Heart left ventricle (tissue), 16 donors: ENCODE results near the gene STX10. TPM values are rescaled to one million over a fixed set of nuclear protein-coding genes. Genes with fewer than 3 reads are reported as not detected.

Source experiments
- ATAC-seq, 4 donors: fragments of 200-7000 bp; cut with Tn5 transposase; one replicate each; pipeline ENCODE4 v1.9.1; 2020 to 2022; ENCODE audit warnings: moderate library complexity in 4 of 4, mild to moderate bottlenecking in 3 of 4, moderate number of reproducible peaks in 1 of 4
- DNase-seq, 5 donors: peaks; one replicate each; pipeline ENCODE4 v3.0.0-alpha.2; 2020
- H3K27ac ChIP-seq, 12 donors: fragments of 200-600 bp; sonication (generic) in 4 of 12; one replicate each; pipeline versions ENCODE4 v1.5.0 to v1.8.0; 2016 to 2022; ENCODE audit warnings: mild to moderate bottlenecking in 2 of 12
- H3K27me3 ChIP-seq, 9 donors: fragments of 200-600 bp; sonication (generic) in 2 of 9; one replicate each; pipeline versions ENCODE4 v1.5.1 to v1.8.0; 2016 to 2022; ENCODE audit warnings: mild to moderate bottlenecking in 3 of 9
- H3K36me3 ChIP-seq, 9 donors: fragments of 200-600 bp; sonication (generic) in 2 of 9; one replicate each; pipeline versions ENCODE4 v1.5.0 to v1.8.0; 2018 to 2022; ENCODE audit warnings: mild to moderate bottlenecking in 2 of 9
- H3K4me1 ChIP-seq, 12 donors: fragments of 200-600 bp; sonication (generic) in 4 of 12; one replicate each; pipeline versions ENCODE4 v1.5.0 to v1.8.0; 2016 to 2022; ENCODE audit warnings: mild to moderate bottlenecking in 3 of 12
- H3K4me3 ChIP-seq, 12 donors: fragments of 200-600 bp; sonication (generic) in 4 of 12; one replicate each; pipeline versions ENCODE4 v1.5.0 to v1.8.0; 2017 to 2022; ENCODE audit warnings: mild to moderate bottlenecking in 9 of 12, moderate library complexity in 4 of 12
- H3K9me3 ChIP-seq, 12 donors: fragments of 200-600 bp; sonication (generic) in 4 of 12; one replicate each; pipeline versions ENCODE4 v1.5.0 to v1.8.0; 2016 to 2022; ENCODE audit warnings: mild to moderate bottlenecking in 1 of 12
- CTCF ChIP-seq, 12 donors: fragments of 200-600 bp; sonication (generic) in 4 of 12; IDR thresholded peaks; one replicate each; pipeline versions ENCODE4 v1.5.0 to v1.8.0; 2018 to 2022; ENCODE audit warnings: antibody characterized with exemption in 12 of 12, mild to moderate bottlenecking in 5 of 12
- POLR2A ChIP-seq, 2 donors: fragments of 450-650 bp; IDR thresholded peaks; one replicate each; pipeline ENCODE4 v1.6.1; 2017; ENCODE audit warnings: antibody characterized with exemption in 2 of 2, mild to moderate bottlenecking in 2 of 2, moderate library complexity in 2 of 2
- WGBS, 4 donors: extraction: QIAGEN DNeasy Blood & Tissue Kit in 2 of 4; methylation state at CpG; one replicate each; pipeline versions ENCODE4 v1.1.5 to v1.1.7; 2013 to 2018; 5-methylcytosine and 5-hydroxymethylcytosine counted together
- intact Hi-C, 10 donors: fragments of 100-400 bp; cut with DNase I; formaldehyde crosslinking; loops; one replicate each; pipeline versions ENCODE4 v1.11.1 to v1.14.2; 2022
- polyA plus RNA-seq, 2 donors: library from polyadenylated mRNA; stranded (reverse); fragments of 200-250 nt; gene quantifications; one replicate each; pipeline ENCODE4 v1.2.3, GENCODE V29; 2013
- total RNA-seq, 9 donors: library from RNA; depleted of rRNA in 2 of 9; stranded (reverse); fragments of >200 nt in 2 of 9; fragmentation: NEBNext Ultra II Directional in 3 of 9; extraction: Animal tissue kit (Norgen Biotek cat#: 25700) in 3 of 9; gene quantifications; one replicate each; pipeline versions ENCODE4 v1.1.0 to v1.2.4, GENCODE V29; 2016 to 2023
- donor health status: ischemic (EF 13 %, LVEDD 7.1; RV severe dilation, severe dysfunction).
- donor health status: healthy with polysubstance abuse.
- donor health status: DM: no; HTN: yes; CAD: no.
- donor health status: DM: no; HTN: no; CAD: no.
- donor health status: ischemic (EF 25% LVEDD 6.9; RV normal size, moderate dysfunction).
- donor health status: ischemic (EF 25% LVEDD 5.7; RV mildly dilated, moderate dysfunction).
- donor health status: healthy.
- donor health status: DM: yes; HTN: yes; CAD: no.
- donor health status: ischemic (EF 35%, LVEDD 5.7; RV mildly dilated, moderate dysfunction).
- donor health status: nonischemic (EF 11% LVEDD 7.7; RV severe dilation, severe dysfunction).
- donor health status: DM: yes; HTN: yes; CAD: no.
- donor health status: PGD.
- donor health status: ischemic (EF 29% LVEDD 5.4; RV normal size, mild dysfunction).
- donor health status: nonischemic (EF 23%, LVEDD 6.1; RV moderate dilation, normal function).

STX10 gene
- total and polyA plus RNA-seq, 11 donors, result 24.0 to 64.7 (median 37.2) TPM

DNA sequence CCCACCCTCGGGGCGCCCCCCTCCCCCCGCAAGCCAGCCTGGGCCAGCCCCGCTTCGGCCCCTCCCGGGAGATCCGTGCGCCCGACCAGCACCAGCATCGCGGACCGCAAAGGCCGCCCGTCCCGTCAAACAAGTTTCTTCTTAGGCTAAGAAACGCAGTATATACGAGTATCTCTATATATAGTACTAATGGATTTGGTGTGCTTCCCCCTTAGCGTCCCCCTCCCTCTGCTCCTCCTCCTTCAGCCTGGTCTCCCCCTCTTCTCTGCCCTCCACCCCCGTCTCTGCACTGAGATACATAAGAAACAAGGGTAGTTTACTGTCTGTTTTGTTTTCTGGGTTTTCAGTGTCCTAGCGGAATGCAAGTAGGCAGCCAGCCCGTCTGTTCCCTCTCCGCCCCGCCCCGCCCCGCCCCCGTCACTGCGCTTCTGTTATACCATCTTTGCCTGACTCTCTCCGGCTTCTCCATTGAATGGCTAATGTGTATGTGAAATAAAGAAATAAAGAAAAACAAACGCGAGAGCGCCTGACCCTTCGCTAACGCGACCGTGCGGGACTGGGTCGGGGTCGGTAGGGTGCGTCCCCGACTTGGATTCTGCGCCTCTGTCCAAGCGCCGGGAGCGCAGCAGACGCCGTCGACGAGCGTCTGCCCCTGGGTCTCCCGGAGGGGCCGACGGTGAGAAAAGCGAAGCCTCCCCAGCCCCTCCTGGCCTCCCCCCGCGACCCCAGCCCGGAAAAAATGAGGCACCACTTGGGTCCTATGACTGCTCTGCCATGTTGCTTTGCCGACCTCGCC is 51.7 kb downstream of the STX10 start:
- WGBS, 4 donors, result 9 to 24% (median 11%) methylated on average over 44 to 58 of the region's 58 CpGs
- no peak for TF ChIP-seq POLR2A (IDR thresholded peaks at IDR 0.05)
- no peak for TF ChIP-seq CTCF (IDR thresholded peaks at IDR 0.05)
- DNase-seq (peak in 2 of 5 donors; percentile 44 to 49), ATAC-seq (peak in 2 of 4 donors; percentile 4 to 10)
- Histone ChIP-seq H3K9me3 (no peaks in the 10 kb centered on the region), H3K27ac (peak overlapping the region; percentile 83 to 98 (median 92)), H3K27me3 (peaks cover 0 to 12% (median 0%) of the 10 kb centered on the region in 9 donors), H3K4me1 (peaks cover 6 to 98% (median 78%) of the 10 kb centered on the region in 12 donors), H3K36me3 (peaks cover 0 to 12% (median 9%) of the 10 kb centered on the region in 9 donors), H3K4me3 (peak overlapping the region; percentile 6 to 75 (median 50))
- intact Hi-C loops, result loop anchor here in 2 of 10 donors (10.0 kb wide), 2 partner anchors 64 to 214 kb away; partner anchors contain the start of genes DNASE2 (in 1 of the 2) and KLF1 (in 1 of the 2)

DNA sequence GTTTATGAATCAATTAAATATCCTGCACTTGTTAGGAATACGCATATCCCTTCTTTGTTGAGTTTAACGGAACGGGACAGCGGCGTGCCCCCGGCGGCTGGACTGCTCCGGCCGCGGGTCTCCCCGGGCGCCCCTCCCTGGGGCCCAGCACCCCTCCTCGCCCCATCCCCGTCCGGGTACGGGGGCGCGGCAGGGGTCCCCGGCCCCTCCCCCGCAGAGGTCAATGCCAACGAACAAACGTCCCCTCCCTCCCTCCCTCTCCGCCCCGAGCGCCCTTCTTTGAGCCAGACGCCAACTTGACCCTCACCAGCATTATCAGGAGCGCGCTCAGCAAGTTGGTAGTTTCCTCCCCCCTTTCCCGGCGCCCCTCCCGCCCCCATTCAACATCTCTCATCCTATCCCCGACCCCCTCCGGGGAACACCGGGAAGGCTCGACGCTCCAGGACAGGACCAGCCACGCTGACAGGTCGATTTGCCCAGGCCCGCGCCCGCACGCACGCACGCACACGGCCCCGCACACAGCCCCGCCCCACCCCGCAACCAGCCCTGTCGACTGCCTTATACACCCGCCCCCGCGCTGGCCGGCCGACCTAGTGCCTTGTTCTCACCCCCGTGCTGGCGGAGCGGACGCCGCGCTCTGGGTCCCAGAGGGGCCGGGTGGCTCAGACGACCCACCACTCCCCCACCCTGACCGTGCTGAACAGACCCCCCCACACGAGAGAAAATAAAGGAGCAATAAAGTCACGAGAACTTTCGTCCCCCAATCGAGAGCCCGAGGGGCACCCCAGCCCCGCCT is 52.5 kb downstream of the STX10 start:
- ATAC-seq (peak in 2 of 4 donors; percentile 2 to 3), DNase-seq (peak; percentile 58 to 86 (median 70))
- peaks cover 0 to 12% (median 9%) of the 10 kb centered on the region in 9 donors for H3K36me3 ChIP-seq
- H3K4me1 ChIP-seq, result peaks cover 3 to 97% (median 78%) of the 10 kb centered on the region in 12 donors
- intact Hi-C loops, result loop anchor here in 2 of 10 donors (10.0 kb wide), 2 partner anchors 63 to 213 kb away; partner anchors contain the start of genes DNASE2 (in 1 of the 2) and KLF1 (in 1 of the 2)
- TF ChIP-seq POLR2A (IDR thresholded peaks at IDR 0.05) (no peak), CTCF (IDR thresholded peaks at IDR 0.05) (no peak)
- 5 to 10% (median 7%) methylated on average over 41 to 69 of the region's 69 CpGs for WGBS, 4 donors
- peak overlapping the region; percentile 17 to 75 (median 50) for H3K4me3 ChIP-seq
- no peaks in the 10 kb centered on the region for H3K9me3 ChIP-seq
- H3K27ac ChIP-seq, result peak overlapping the region; percentile 67 to 98 (median 90)
- H3K27me3 ChIP-seq, result peaks cover 0 to 12% (median 0%) of the 10 kb centered on the region in 9 donors

DNA sequence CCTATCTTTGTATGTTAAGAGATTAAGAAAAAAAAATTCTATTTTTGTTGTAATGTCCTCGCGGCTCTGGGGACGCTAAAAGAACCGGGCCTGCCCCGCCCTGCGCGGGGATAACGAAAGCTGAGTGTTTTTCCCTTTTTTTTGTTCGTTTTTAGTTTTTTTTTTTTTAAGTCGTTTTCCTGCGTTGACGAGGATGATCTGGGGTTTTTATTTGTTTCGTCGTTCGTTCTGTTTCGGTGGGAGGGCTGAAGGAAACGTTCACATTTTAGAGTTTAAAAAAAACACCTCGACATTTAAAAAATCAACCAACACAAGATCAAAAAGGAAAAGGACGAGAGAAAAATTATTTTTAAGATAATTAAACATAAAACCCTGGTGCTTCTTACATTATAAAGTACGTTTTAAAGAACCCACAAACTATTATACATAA is 53.1 kb downstream of the STX10 start:
- TF ChIP-seq POLR2A (IDR thresholded peaks at IDR 0.05) (no peak), CTCF (IDR thresholded peaks at IDR 0.05) (no peak)
- 17 to 33% (median 23%) methylated on average over 20 of the region's 20 CpGs for WGBS, 4 donors
- Histone ChIP-seq H3K36me3 (peaks cover 0 to 12% (median 9%) of the 10 kb centered on the region in 9 donors), H3K27me3 (peaks cover 0 to 12% (median 0%) of the 10 kb centered on the region in 9 donors), H3K4me1 (peaks cover 3 to 97% (median 79%) of the 10 kb centered on the region in 12 donors), H3K4me3 (peak overlapping the region in 11 of 12 donors; percentile 32 to 75 (median 51)), H3K27ac (peak overlapping the region; percentile 67 to 98 (median 90)), H3K9me3 (no peaks in the 10 kb centered on the region)
- DNase-seq (peak in 1 of 5 donors; percentile 49), ATAC-seq (no peak)
- intact Hi-C loops, result loop anchor here in 2 of 10 donors (10.0 kb wide), 2 partner anchors 62 to 212 kb away; partner anchors contain the start of genes DNASE2 (in 1 of the 2) and KLF1 (in 1 of the 2)
